Endothelial cell of umbilical vein (primary cell): Measurements from ENCODE around the gene DERL3. TPM values are rescaled to one million over a fixed set of nuclear protein-coding genes. Genes with fewer than 3 reads are reported as not detected.
"Not testable (repeated sequence)": the region's sequence is repeated elsewhere in the genome, so short reads cannot be mapped to it uniquely, and the experiment has no call there.

ENCODE experiments used
- BruUV-seq: library from RNA; stranded (reverse); fragments of 400-500 nt; replicated peaks from 2 replicates; lab custom pipeline; 2021; lab: Mats Ljungman, UMichigan
- CTCF ChIA-PET: fragments of 300-600, 350-600 bp; sonication (Branson Sonifier 250); formaldehyde crosslinking; loops from one replicate; lab custom pipeline; 2021; ENCODE audit warnings: antibody characterized with exemption, inconsistent platforms; lab: Charles Lee
- POLR2A ChIA-PET: fragments of 300-600, 350-600 bp; sonication (Branson Sonifier 250); formaldehyde crosslinking; loops from one replicate; lab custom pipeline; 2021; ENCODE audit warnings: antibody characterized with exemption, inconsistent platforms; lab: Charles Lee
- DNase-seq: peaks from one replicate; pipeline ENCODE4 v3.0.0-alpha.2; 2011; ENCODE audit warnings: low read depth, low spot score
- FAIRE-seq: peaks from 2 replicates; lab custom pipeline; 2011; peaks lifted over from hg19 to GRCh38; lab: Jason Lieb, UNC
- H2AFZ ChIP-seq: 2 replicates; pipeline ENCODE4 v1.6.0; 2012; ENCODE audit warnings: low read depth, low read length, control low read depth, inconsistent platforms
- H3K27ac ChIP-seq: 2 replicates; pipeline ENCODE4 v1.5.1; 2011; ENCODE audit warnings: low read depth, mild to moderate bottlenecking, control low read depth, low read length, moderate library complexity; ENCODE audit not compliant: insufficient read depth
- H3K27me3 ChIP-seq, 2 experiments: 2 replicates each; pipeline versions ENCODE4 v1.6.0 to v1.6.1; 2011; ENCODE audit warnings: low read length in 2 of 2, mixed read lengths in 1 of 2; ENCODE audit not compliant: control insufficient read depth in 2 of 2, insufficient read depth in 2 of 2
- H3K36me3 ChIP-seq, 2 experiments: 2 replicates in 1 of 2; 3 replicates in 1 of 2; pipeline ENCODE4 v1.5.1; 2011; ENCODE audit warnings: low read length in 2 of 2, mild to moderate bottlenecking in 1 of 2, moderate library complexity in 1 of 2; ENCODE audit not compliant: control insufficient read depth in 2 of 2, insufficient read depth in 2 of 2; ENCODE audit errors: extremely low read depth in 1 of 2
- H3K4me1 ChIP-seq: 3 replicates; pipeline ENCODE4 v1.5.1; 2011; ENCODE audit warnings: mild to moderate bottlenecking, low read length; ENCODE audit not compliant: control insufficient read depth, insufficient read depth; ENCODE audit errors: extremely low read depth
- H3K4me2 ChIP-seq: 2 replicates; pipeline ENCODE4 v1.6.1; 2011; ENCODE audit warnings: low read length, control low read depth, mixed read lengths; ENCODE audit not compliant: insufficient read depth
- H3K4me3 ChIP-seq, 3 experiments: fragments of 200-600 bp in 1 of 3; sonication (generic), shearing (Covaris generic) in 1 of 3; replicated peaks in 1 of 3; 2 replicates each; pipeline ENCODE4 v1.5.1; 2011 to 2016; ENCODE audit warnings: control low read depth in 3 of 3, low read length in 3 of 3, mild to moderate bottlenecking in 2 of 3, inconsistent platforms in 1 of 3, low read depth in 1 of 3, moderate library complexity in 1 of 3; ENCODE audit not compliant: insufficient read depth in 1 of 3
- H3K79me2 ChIP-seq: 2 replicates; pipeline ENCODE4 v1.6.0; 2012; ENCODE audit warnings: low read length, inconsistent platforms; ENCODE audit not compliant: control insufficient read depth, insufficient read depth
- H3K9ac ChIP-seq: replicated peaks from 2 replicates; pipeline ENCODE3; 2011; ENCODE audit warnings: low read length, control low read depth; ENCODE audit not compliant: insufficient read depth; ENCODE audit errors: extremely low read depth
- H3K9me1 ChIP-seq: replicated peaks from 3 replicates; pipeline ENCODE4 v1.6.0; 2011; ENCODE audit warnings: mild to moderate bottlenecking, low read length; ENCODE audit not compliant: control insufficient read depth, insufficient read depth; ENCODE audit errors: extremely low read depth
- H3K9me3 ChIP-seq: replicated peaks from 2 replicates; pipeline ENCODE4 v1.5.1; 2012; ENCODE audit warnings: low read length, inconsistent platforms; ENCODE audit not compliant: control insufficient read depth, insufficient read depth
- H4K20me1 ChIP-seq: replicated peaks from 2 replicates; pipeline ENCODE3; 2011; ENCODE audit warnings: mild to moderate bottlenecking, low read length; ENCODE audit not compliant: control insufficient read depth, insufficient read depth; ENCODE audit errors: extremely low read depth
- CTCF ChIP-seq, 2 donors: IDR thresholded peaks; 1 replicate in 1 of 2; 2 replicates in 1 of 2; pipeline ENCODE4 v1.5.1; 2011; ENCODE audit warnings: low read length in 2 of 2, mild to moderate bottlenecking in 2 of 2, moderate library complexity in 2 of 2, control low read depth in 1 of 2, inconsistent platforms in 1 of 2, low read depth in 1 of 2; ENCODE audit not compliant: insufficient read depth in 1 of 2; ENCODE audit errors: extremely low read depth in 1 of 2
- FOS ChIP-seq: IDR thresholded peaks from 2 replicates; pipeline ENCODE4 v1.6.1; 2011; ENCODE audit warnings: mild to moderate bottlenecking, low read length, moderate library complexity, borderline replicate concordance; ENCODE audit not compliant: insufficient read depth
- dilution Hi-C: fragments of 300-500 bp; cut with MboI; formaldehyde crosslinking; loops from one replicate; pipeline ENCODE4 v1.15.0; 2019; ENCODE audit warnings: low sequenced_read_pairs; ENCODE audit not compliant: extremely low pct_ligation_motif_present
- intact Hi-C: fragments of 100-400 bp; cut with micrococcal nuclease; formaldehyde crosslinking; loops from one replicate; pipeline ENCODE4 v1.10.0; 2022
- polyA plus RNA-seq, 4 experiments: library from polyadenylated mRNA; depleted of rRNA in 3 of 4; stranded (reverse) in 3 of 4; unstranded in 1 of 4; fragments of >200 nt; gene quantifications; 2 replicates each; pipeline versions ENCODE4 v1.2.1 to v1.2.3, GENCODE V29; 2011 to 2012; ENCODE audit warnings: missing spikeins in 1 of 4
- total RNA-seq: library from RNA; stranded (reverse); gene quantifications from 2 replicates; pipeline ENCODE4 v1.2.3, GENCODE V29; 2021

The DERL3 gene
- total and polyA plus RNA-seq, 2 donors (not counting 3 experiments of a cell fraction or from before 2014, with no cell fraction given) = 3.4 to 3.8 TPM

DNA sequence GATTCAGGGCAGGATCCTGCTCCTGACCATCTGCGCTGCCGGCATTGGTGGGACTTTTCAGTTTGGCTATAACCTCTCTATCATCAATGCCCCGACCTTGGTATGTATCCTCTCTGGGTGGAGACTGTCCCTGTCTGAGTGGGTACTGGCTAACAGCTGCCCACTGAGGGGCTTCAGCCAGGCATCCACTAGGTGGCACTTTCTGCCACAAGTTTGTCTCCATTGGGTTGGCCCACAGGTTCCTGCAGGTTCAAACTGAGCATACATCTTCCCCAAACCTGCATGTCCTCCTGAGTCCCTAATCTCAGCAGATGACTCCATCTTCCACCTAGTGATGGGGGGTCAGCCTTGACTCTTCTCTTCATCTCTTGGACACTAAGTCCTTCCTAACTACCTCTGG is 23.3 kb upstream of the DERL3 start:
- Histone ChIP-seq H3K27me3 (no peaks in the 10 kb centered on the region), H3K36me3 (no peaks in the 10 kb centered on the region), H3K9me1 (no peaks in the 10 kb centered on the region), H3K9me3 (no peaks in the 10 kb centered on the region), H3K4me1 (peaks cover 9% of the 10 kb centered on the region), H3K4me3 (no peak overlapping the region), H4K20me1 (no peaks in the 10 kb centered on the region), H2AFZ (no peak overlapping the region), H3K79me2 (no peaks in the 10 kb centered on the region), H3K4me2 (no peak overlapping the region), H3K9ac (no peak overlapping the region), H3K27ac (no peak overlapping the region)
- FAIRE-seq (peak; percentile 94), DNase-seq (peak; percentile 50)
- ChIA-PET CTCF (interaction anchor here (0.6 to 4.2 kb wide), 12 partner anchors 12 to 313 kb away, joined by 3 to 39 read pairs (median 5); partner anchors contain the start of gene MIF), POLR2A (no interaction called here)
- dilution Hi-C loops (no loop called here), intact Hi-C loops (loop anchor here (1.0 to 10.0 kb wide), 2 partner anchors 32 to 313 kb away; partner anchors contain the start of gene MIF)
- TF ChIP-seq CTCF (IDR thresholded peaks at IDR 0.05; ENCODE audit: extremely low read depth in 1 of 2, insufficient read depth in 1 of 2, low read depth in 1 of 2, low read length in 2 of 2) = peak; percentile 71 to 78
- no peak for TF ChIP-seq FOS
- BruUV-seq = no TSS peak

DNA sequence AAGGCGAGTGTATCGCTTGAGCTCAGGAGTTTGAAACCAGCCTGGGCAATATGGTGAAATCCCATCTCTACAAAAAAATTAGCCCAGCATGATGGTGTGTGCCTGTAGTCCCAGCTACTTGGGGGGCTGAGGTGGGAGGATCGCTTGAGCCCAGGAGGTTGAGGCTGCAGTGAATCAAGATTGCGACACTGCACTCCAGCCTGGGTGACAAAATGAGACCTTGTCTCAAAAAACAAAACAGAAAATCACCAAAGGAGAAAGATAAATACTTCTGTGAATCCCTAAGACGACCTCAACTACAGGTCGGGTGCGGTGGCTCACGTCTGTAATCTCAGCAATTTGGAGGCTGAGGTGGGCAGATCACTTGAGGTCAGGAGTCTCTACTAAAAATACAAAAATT is 21.4 kb upstream of the DERL3 start:
- intact Hi-C loops = loop anchor here (10.0 kb wide), 1 partner anchor 315 kb away; no protein-coding TSS in a partner anchor
- dilution Hi-C loops = not testable (repeated sequence)
- CTCF ChIA-PET = interaction anchor here (0.6 to 4.2 kb wide), 2 partner anchors 96 to 132 kb away, joined by 5 to 30 read pairs; no protein-coding TSS in a partner anchor

More for the DNA sequence above, 21.4 kb upstream of the DERL3 start:
- H3K9me1 ChIP-seq, BruUV-seq, H3K4me2 ChIP-seq, H3K4me3 ChIP-seq, FAIRE-seq, H3K79me2 ChIP-seq, H3K9ac ChIP-seq, H4K20me1 ChIP-seq, H3K27ac ChIP-seq, H3K36me3 ChIP-seq, H2AFZ ChIP-seq, H3K27me3 ChIP-seq, H3K9me3 ChIP-seq, POLR2A ChIA-PET, DNase-seq: not testable (repeated sequence)
- H3K4me1 ChIP-seq = peaks cover 15% of the 10 kb centered on the region
